Activated B cell treated with CpG ODN at 0.5 μM for 24 hours (primary cell): Measurements from ENCODE around the gene CFAP20DC. TPM values are rescaled to one million over a fixed set of nuclear protein-coding genes. Genes with fewer than 3 reads are reported as not detected.
A peak's percentile ranks its signal among the peaks of the same experiment; 100 is the strongest.

ENCODE experiments used
- ATAC-seq: fragments of 200-7000 bp; cut with Tn5 transposase; one replicate; pipeline ENCODE4 v1.10.0; 2021; ENCODE audit warnings: low read depth, mild to moderate bottlenecking, moderate library complexity
- CTCF ChIA-PET: fragments of 350-600 bp; sonication (Branson Sonifier 250); formaldehyde crosslinking; loops from one replicate; lab custom pipeline; 2021; ENCODE audit warnings: antibody characterized with exemption; lab: Charles Lee
- POLR2A ChIA-PET: fragments of 350-600 bp; sonication (Branson Sonifier 250); formaldehyde crosslinking; loops from one replicate; lab custom pipeline; 2021; ENCODE audit warnings: antibody characterized with exemption; lab: Charles Lee
- DNase-seq: peaks from one replicate; pipeline ENCODE4 v3.0.0; 2022
- H3K27ac Mint-ChIP-seq: one replicate; pipeline ENCODE4 v1.8.0; 2020; ENCODE audit warnings: mixed read lengths
- H3K27me3 Mint-ChIP-seq: one replicate; pipeline ENCODE4 v1.8.0; 2021; ENCODE audit warnings: mixed read lengths
- H3K36me3 Mint-ChIP-seq: one replicate; pipeline ENCODE4 v1.8.0; 2021; ENCODE audit warnings: low read depth, mixed read lengths
- H3K4me1 Mint-ChIP-seq: one replicate; pipeline ENCODE4 v1.8.0; 2021; ENCODE audit warnings: mixed read lengths
- H3K4me3 Mint-ChIP-seq: one replicate; pipeline ENCODE4 v1.8.0; 2020; ENCODE audit warnings: mild to moderate bottlenecking, mixed read lengths
- H3K9me3 Mint-ChIP-seq: one replicate; pipeline ENCODE4 v1.8.0; 2020; ENCODE audit warnings: mixed read lengths
- intact Hi-C: fragments of 100-400 bp; cut with micrococcal nuclease; formaldehyde crosslinking; loops from one replicate; pipeline ENCODE4 v1.15.1; 2024
- total RNA-seq: library from RNA; stranded (reverse); gene quantifications from 2 replicates; pipeline ENCODE4 v1.2.3, GENCODE V29; 2022
- TF ChIP-seq, protein P1 (sequence below): fragments of 200-600 bp; IDR thresholded peaks from one replicate; pipeline ENCODE4 v1.8.0; 2022; ENCODE audit warnings: antibody characterized with exemption, mild to moderate bottlenecking

CFAP20DC gene
- total RNA-seq, 1 donor from 2014 or later = 1.6 TPM

- POLR2A ChIA-PET = no interaction called here
- Mint-ChIP-seq H3K9me3 (no peaks in the 10 kb centered on the region), H3K36me3 (no peaks in the 10 kb centered on the region), H3K27me3 (no peaks in the 10 kb centered on the region), H3K4me1 (peaks cover 14% of the 10 kb centered on the region), H3K27ac (peak overlapping the region; percentile 56), H3K4me3 (peak overlapping the region; percentile 53)
- ATAC-seq (peak; percentile 52), DNase-seq (no peak)
- TF ChIP-seq, protein P1, sequence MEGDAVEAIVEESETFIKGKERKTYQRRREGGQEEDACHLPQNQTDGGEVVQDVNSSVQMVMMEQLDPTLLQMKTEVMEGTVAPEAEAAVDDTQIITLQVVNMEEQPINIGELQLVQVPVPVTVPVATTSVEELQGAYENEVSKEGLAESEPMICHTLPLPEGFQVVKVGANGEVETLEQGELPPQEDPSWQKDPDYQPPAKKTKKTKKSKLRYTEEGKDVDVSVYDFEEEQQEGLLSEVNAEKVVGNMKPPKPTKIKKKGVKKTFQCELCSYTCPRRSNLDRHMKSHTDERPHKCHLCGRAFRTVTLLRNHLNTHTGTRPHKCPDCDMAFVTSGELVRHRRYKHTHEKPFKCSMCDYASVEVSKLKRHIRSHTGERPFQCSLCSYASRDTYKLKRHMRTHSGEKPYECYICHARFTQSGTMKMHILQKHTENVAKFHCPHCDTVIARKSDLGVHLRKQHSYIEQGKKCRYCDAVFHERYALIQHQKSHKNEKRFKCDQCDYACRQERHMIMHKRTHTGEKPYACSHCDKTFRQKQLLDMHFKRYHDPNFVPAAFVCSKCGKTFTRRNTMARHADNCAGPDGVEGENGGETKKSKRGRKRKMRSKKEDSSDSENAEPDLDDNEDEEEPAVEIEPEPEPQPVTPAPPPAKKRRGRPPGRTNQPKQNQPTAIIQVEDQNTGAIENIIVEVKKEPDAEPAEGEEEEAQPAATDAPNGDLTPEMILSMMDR = no peak
- intact Hi-C loops = no loop called here
- CTCF ChIA-PET = no interaction called here
These were observed 181.6 kb downstream of the CFAP20DC start for GRCh38 chr3:58868097-58868779.

DNA sequence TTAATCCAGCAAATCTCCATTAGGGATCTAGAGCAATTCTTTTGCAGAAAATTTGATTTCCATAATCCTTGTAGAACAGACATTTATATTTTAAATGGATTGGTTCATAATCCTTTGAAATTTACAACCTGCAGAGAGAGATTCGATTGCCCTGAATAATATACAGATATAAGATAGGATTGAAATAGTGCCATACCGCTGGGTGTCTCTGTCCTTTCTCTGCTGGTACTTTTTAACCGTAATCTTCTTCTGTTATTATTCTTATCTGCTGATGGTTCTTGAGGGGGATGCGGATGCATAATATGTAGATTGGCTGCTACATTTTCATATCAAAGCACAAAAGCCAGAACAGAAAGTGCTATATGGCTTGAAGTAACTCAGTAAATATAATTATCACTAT, 182.2 kb downstream of the CFAP20DC start:
- H3K4me1 Mint-ChIP-seq = peaks cover 14% of the 10 kb centered on the region
- CTCF ChIA-PET = no interaction called here
- H3K9me3 Mint-ChIP-seq = no peaks in the 10 kb centered on the region
- TF ChIP-seq, protein P1 = no peak
- no peaks in the 10 kb centered on the region for H3K36me3 Mint-ChIP-seq
- peak overlapping the region; percentile 56 for H3K27ac Mint-ChIP-seq
- ATAC-seq (no peak), DNase-seq (no peak)
- no peaks in the 10 kb centered on the region for H3K27me3 Mint-ChIP-seq
- POLR2A ChIA-PET = interaction anchor here (0.5 kb wide), 1 partner anchor 369 kb away, joined by 4 read pairs; no protein-coding TSS in a partner anchor
- peak overlapping the region; percentile 53 for H3K4me3 Mint-ChIP-seq
- intact Hi-C loops = no loop called here

- DNase-seq = no peak
- Mint-ChIP-seq H3K4me1 (peaks cover 19% of the 10 kb centered on the region), H3K4me3 (no peak overlapping the region), H3K36me3 (no peaks in the 10 kb centered on the region), H3K27me3 (no peaks in the 10 kb centered on the region), H3K27ac (no peak overlapping the region), H3K9me3 (no peaks in the 10 kb centered on the region)
- TF ChIP-seq, protein P1 = no peak
- CTCF ChIA-PET = no interaction called here
- intact Hi-C loops = no loop called here
- no peak for ATAC-seq
- POLR2A ChIA-PET = no interaction called here
These were observed 183.7 kb downstream of the CFAP20DC start for GRCh38 chr3:58866079-58866478.

DNA sequence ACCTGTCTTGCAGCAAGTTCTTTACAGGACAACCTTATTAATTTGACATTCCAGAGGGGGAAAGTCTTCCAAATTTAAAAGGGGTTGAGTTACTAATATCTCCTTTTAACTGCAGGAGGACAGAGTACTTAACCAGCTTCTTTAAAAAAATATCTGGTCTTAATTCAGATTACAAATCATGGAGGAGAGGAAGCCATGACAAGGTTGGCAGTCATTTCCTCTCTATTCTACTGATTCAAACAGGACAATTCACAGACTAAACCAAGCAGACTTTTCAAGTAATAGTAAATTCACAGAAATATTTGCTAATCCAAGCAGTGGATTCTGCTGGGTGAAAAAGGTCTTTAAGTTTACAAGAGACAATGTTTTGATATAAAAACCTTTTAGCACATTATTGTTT, 185.3 kb downstream of the CFAP20DC start:
- POLR2A ChIA-PET = no interaction called here
- Mint-ChIP-seq H3K4me1 (peaks cover 19% of the 10 kb centered on the region), H3K27ac (no peak overlapping the region), H3K9me3 (no peaks in the 10 kb centered on the region), H3K27me3 (no peaks in the 10 kb centered on the region), H3K4me3 (no peak overlapping the region), H3K36me3 (no peaks in the 10 kb centered on the region)
- no peak for ATAC-seq
- TF ChIP-seq, protein P1 = no peak
- CTCF ChIA-PET = no interaction called here
- intact Hi-C loops = no loop called here
- no peak for DNase-seq

DNA sequence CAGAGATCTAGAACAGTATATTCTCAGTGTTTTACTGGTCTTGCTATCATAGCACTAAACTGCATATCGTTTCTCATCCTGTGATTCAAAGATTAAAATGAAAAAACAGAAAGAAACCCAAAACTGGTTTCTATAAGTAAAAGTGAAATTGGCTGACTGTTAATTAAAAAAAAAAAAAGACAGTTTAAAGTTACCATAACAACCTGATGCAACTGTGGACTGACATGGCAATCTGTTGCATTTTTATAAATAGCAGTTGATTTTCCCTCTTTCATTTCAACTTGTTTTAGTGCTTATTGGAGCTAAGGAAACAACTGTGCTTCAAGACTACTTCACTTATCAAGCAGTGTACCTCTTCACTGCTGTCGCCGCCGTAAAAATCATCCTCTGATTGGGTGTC, 186.6 kb downstream of the CFAP20DC start:
- TF ChIP-seq, protein P1 = no peak
- DNase-seq (no peak), ATAC-seq (no peak)
- H3K27ac Mint-ChIP-seq = no peak overlapping the region
- peaks cover 19% of the 10 kb centered on the region for H3K4me1 Mint-ChIP-seq
- ChIA-PET POLR2A (interaction anchor here (0.7 kb wide), 1 partner anchor 161 kb away, joined by 3 read pairs; no protein-coding TSS in a partner anchor), CTCF (no interaction called here)
- H3K9me3 Mint-ChIP-seq = no peaks in the 10 kb centered on the region
- intact Hi-C loops = no loop called here
- no peaks in the 10 kb centered on the region for H3K36me3 Mint-ChIP-seq
- H3K27me3 Mint-ChIP-seq = no peaks in the 10 kb centered on the region
- no peak overlapping the region for H3K4me3 Mint-ChIP-seq
